HG03280 (cell line): Measurements from ENCODE around the gene SEC14L5.
A peak's percentile ranks its signal among the peaks of the same experiment; 100 is the strongest.

ENCODE experiments used
- ATAC-seq: cut with Tn5 transposase; IDR thresholded peaks from one replicate; pipeline ENCODE4 v1.9.1; 2021; ENCODE audit warnings: mild to moderate bottlenecking, moderate library complexity; ENCODE audit not compliant: unreplicated experiment

SEC14L5 gene

GRCh38 chr16:4957720-4958509, at the start of gene SEC14L5:
Gene SEC14L5, plus strand, starts transcription at chr16:4958330. Its CDS starts 994 bp downstream, at chr16:4959324.
- ATAC-seq = peak; percentile 63

GRCh38 chr16:4908854-4909401, 49.2 kb upstream of the SEC14L5 start:
- ATAC-seq = no peak

- no peak for ATAC-seq
Observed at GRCh38 chr16:4909825-4910224, 48.3 kb upstream of the SEC14L5 start.

- ATAC-seq = no peak
Observed at GRCh38 chr16:4910828-4911227, 47.3 kb upstream of the SEC14L5 start.

- no peak for ATAC-seq
Observed at GRCh38 chr16:4911970-4912386, 46.2 kb upstream of the SEC14L5 start.

- no peak for ATAC-seq
Observed at GRCh38 chr16:4913130-4913773, 44.9 kb upstream of the SEC14L5 start.

- no peak for ATAC-seq
Observed at GRCh38 chr16:4913774-4914525, 44.2 kb upstream of the SEC14L5 start.

GRCh38 chr16:4914528-4915225, 43.5 kb upstream of the SEC14L5 start:
- ATAC-seq = no peak

GRCh38 chr16:4915226-4915761, 42.8 kb upstream of the SEC14L5 start:
- ATAC-seq = no peak

GRCh38 chr16:4917117-4917516, 41.0 kb upstream of the SEC14L5 start:
- ATAC-seq = no peak

- ATAC-seq = no peak
Observed at GRCh38 chr16:4918781-4919251, 39.3 kb upstream of the SEC14L5 start.

- ATAC-seq = no peak
Observed at GRCh38 chr16:4920826-4921225, 37.3 kb upstream of the SEC14L5 start.

GRCh38 chr16:4922721-4923342, 35.3 kb upstream of the SEC14L5 start:
- no peak for ATAC-seq

- no peak for ATAC-seq
Observed at GRCh38 chr16:4923853-4924252, 34.3 kb upstream of the SEC14L5 start.

GRCh38 chr16:4924593-4925292, 33.4 kb upstream of the SEC14L5 start:
- no peak for ATAC-seq

GRCh38 chr16:4925293-4925607, 32.9 kb upstream of the SEC14L5 start:
- no peak for ATAC-seq

- no peak for ATAC-seq
Observed at GRCh38 chr16:4925791-4926190, 32.3 kb upstream of the SEC14L5 start.

- ATAC-seq = no peak
Observed at GRCh38 chr16:4926928-4927327, 31.2 kb upstream of the SEC14L5 start.

GRCh38 chr16:4927661-4928060, 30.5 kb upstream of the SEC14L5 start:
- ATAC-seq = no peak
